Measurements from ENCODE around the gene SAMD11. TPM values are rescaled to one million over a fixed set of nuclear protein-coding genes. Genes with fewer than 3 reads are reported as not detected.

Gene SAMD11
- total and polyA plus RNA-seq, 2 donors (not counting 1 experiment from before 2014, with no cell fraction given), result not detected

GRCh38 chr1:974687-975328 lies 51.1 kb downstream of the SAMD11 start:
- intact Hi-C loops (cut with micrococcal nuclease), result no loop called here
- Mint-ChIP-seq H3K9me3 (ENCODE audit: insufficient read depth) (no peaks in the 10 kb centered on the region), H3K27me3 (peaks cover 21% of the 10 kb centered on the region), H3K4me3 (no peak overlapping the region), H3K4me1 (peaks cover 7% of the 10 kb centered on the region), H3K27ac (no peak overlapping the region)
- Histone ChIP-seq H3K27me3 (replicated peaks in 1 of 4; ENCODE audit: control extremely low read depth in 1 of 4, control insufficient read depth in 3 of 4, insufficient read depth in 4 of 4, low read length in 3 of 4) (peaks cover 0 to 65% (median 17%) of the 10 kb centered on the region in 4 experiments), H3K4me3 (ENCODE audit: control extremely low read depth in 1 of 5, extremely low read depth in 1 of 5, insufficient read depth in 1 of 5, low read depth in 2 of 5, low read length in 4 of 5) (no peak overlapping the region), H3K9me3 (ENCODE audit: control extremely low read depth in 1 of 3, control insufficient read depth in 2 of 3, insufficient read depth in 1 of 3, low read length in 2 of 3) (peaks cover 0 to 17% (median 0%) of the 10 kb centered on the region in 3 donors), H3K79me2 (ENCODE audit: control insufficient read depth, insufficient read depth, low read length) (no peaks in the 10 kb centered on the region), H3K4me1 (ENCODE audit: control insufficient read depth in 2 of 2, insufficient read depth in 2 of 2, low read length in 2 of 2) (peaks cover 10% of the 10 kb centered on the region in 2 donors), H3K27ac (ENCODE audit: low read length in 2 of 2) (no peak overlapping the region), H4K20me1 (ENCODE audit: control insufficient read depth, insufficient read depth, low read length, poor library complexity, severe bottlenecking) (no peaks in the 10 kb centered on the region), H3K9ac (ENCODE audit: low read length) (no peak overlapping the region), H3K4me2 (replicated peaks; ENCODE audit: low read depth, low read length, poor library complexity, severe bottlenecking) (no peak overlapping the region), H2AFZ (ENCODE audit: insufficient read depth, low read depth, low read length, poor library complexity, severe bottlenecking) (no peak overlapping the region), H3K36me3 (replicated peaks in 1 of 2; ENCODE audit: control extremely low read depth in 1 of 2, control insufficient read depth in 1 of 2, extremely low read depth in 1 of 2, insufficient read depth in 2 of 2, low read length in 1 of 2) (no peaks in the 10 kb centered on the region)
- CTCF ChIA-PET, result interaction anchor here (1.4 kb wide), 1 partner anchor 8 kb away, joined by 4 read pairs; the partner anchor contains the start of gene PLEKHN1
- TF ChIP-seq CTCF (IDR thresholded peaks at IDR 0.05) (no peak), EZH2 (IDR thresholded peaks at IDR 0.05; ENCODE audit: borderline replicate concordance, insufficient read depth, low read depth, low read length, poor library complexity, severe bottlenecking) (no peak)
- DNase-seq (no peak), ATAC-seq (ENCODE audit: low read depth) (no peak)
- 89% methylated on average over 16 of the region's 17 CpGs for WGBS (ENCODE audit: insufficient coverage)
- POLR2A ChIA-PET, result interaction anchor here (1.5 kb wide), 1 partner anchor 16 kb away, joined by 5 read pairs; the partner anchor contains the start of gene NOC2L

- H4K20me1 ChIP-seq (ENCODE audit: control insufficient read depth, insufficient read depth, low read length, poor library complexity, severe bottlenecking), result no peaks in the 10 kb centered on the region
- peak overlapping the region; percentile 37 for H3K4me3 Mint-ChIP-seq
- no peak for TF ChIP-seq CTCF (IDR thresholded peaks at IDR 0.05)
- TF ChIP-seq EZH2 (IDR thresholded peaks at IDR 0.05; ENCODE audit: borderline replicate concordance, insufficient read depth, low read depth, low read length, poor library complexity, severe bottlenecking), result no peak
- H3K27ac ChIP-seq (ENCODE audit: low read length in 2 of 2), result no peak overlapping the region
- H2AFZ ChIP-seq (ENCODE audit: insufficient read depth, low read depth, low read length, poor library complexity, severe bottlenecking), result no peak overlapping the region
- ChIA-PET CTCF (interaction anchor here (1.2 to 1.5 kb wide), 4 partner anchors 9 to 197 kb away, joined by 3 to 18 read pairs (median 4); partner anchors contain the start of gene PLEKHN1), POLR2A (interaction anchor here (1.5 kb wide), 1 partner anchor 16 kb away, joined by 5 read pairs; the partner anchor contains the start of gene NOC2L)
- peaks cover 7% of the 10 kb centered on the region for H3K4me1 Mint-ChIP-seq
- H3K27me3 Mint-ChIP-seq, result peaks cover 21% of the 10 kb centered on the region
- no peak overlapping the region for H3K9ac ChIP-seq (ENCODE audit: low read length)
- peaks cover 0 to 17% (median 0%) of the 10 kb centered on the region in 3 donors for H3K9me3 ChIP-seq (ENCODE audit: control extremely low read depth in 1 of 3, control insufficient read depth in 2 of 3, insufficient read depth in 1 of 3, low read length in 2 of 3)
- no peaks in the 10 kb centered on the region for H3K36me3 ChIP-seq (replicated peaks in 1 of 2; ENCODE audit: control extremely low read depth in 1 of 2, control insufficient read depth in 1 of 2, extremely low read depth in 1 of 2, insufficient read depth in 2 of 2, low read length in 1 of 2)
- no peak overlapping the region for H3K4me3 ChIP-seq (ENCODE audit: control extremely low read depth in 1 of 5, extremely low read depth in 1 of 5, insufficient read depth in 1 of 5, low read depth in 2 of 5, low read length in 4 of 5)
- DNase-seq (no peak), ATAC-seq (ENCODE audit: low read depth) (no peak)
- H3K27me3 ChIP-seq (replicated peaks in 1 of 4; ENCODE audit: control extremely low read depth in 1 of 4, control insufficient read depth in 3 of 4, insufficient read depth in 4 of 4, low read length in 3 of 4), result peaks cover 0 to 62% (median 17%) of the 10 kb centered on the region in 4 experiments
- intact Hi-C loops (cut with micrococcal nuclease), result no loop called here
- H3K79me2 ChIP-seq (ENCODE audit: control insufficient read depth, insufficient read depth, low read length), result no peaks in the 10 kb centered on the region
- WGBS (ENCODE audit: insufficient coverage), result 69% methylated on average over 9 of the region's 9 CpGs
- H3K4me1 ChIP-seq (ENCODE audit: control insufficient read depth in 2 of 2, insufficient read depth in 2 of 2, low read length in 2 of 2), result peaks cover 10% of the 10 kb centered on the region in 2 donors
- peak overlapping the region; percentile 66 for H3K4me2 ChIP-seq (replicated peaks; ENCODE audit: low read depth, low read length, poor library complexity, severe bottlenecking)
- no peaks in the 10 kb centered on the region for H3K9me3 Mint-ChIP-seq (ENCODE audit: insufficient read depth)
- no peak overlapping the region for H3K27ac Mint-ChIP-seq
These were observed 51.6 kb downstream of the SAMD11 start for GRCh38 chr1:975365-975764.
